Measurements from ENCODE around the gene LYZL4.

The LYZL4 gene

DNA sequence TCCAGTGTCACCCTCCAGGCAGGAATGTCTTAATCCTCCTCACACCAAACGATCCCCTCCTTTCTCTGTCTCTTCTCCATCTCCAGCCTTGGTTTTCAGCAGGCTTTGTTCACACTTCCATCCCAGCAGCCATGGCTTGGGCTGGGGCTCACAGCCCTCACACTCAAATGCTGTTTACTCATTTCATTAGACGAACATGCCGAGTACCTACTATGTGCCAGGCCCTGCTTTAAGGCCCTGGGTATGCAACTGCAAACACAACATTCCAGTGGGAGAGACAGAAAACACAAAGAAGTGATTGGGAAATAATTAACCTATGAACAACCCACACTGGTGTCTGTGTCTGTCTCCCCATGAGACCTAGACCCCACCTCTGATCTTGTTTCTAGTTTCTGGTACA, 43.9 kb downstream of the LYZL4 start:
- no peaks in the 10 kb centered on the region for H3K4me1 ChIP-seq (ENCODE audit: insufficient read depth, low read length)
- no peaks in the 10 kb centered on the region for H3K79me2 ChIP-seq (ENCODE audit: insufficient read depth, low read length)
- no peak overlapping the region for H3K4me2 ChIP-seq (ENCODE audit: insufficient read depth, low read length)
- no peaks in the 10 kb centered on the region for H4K20me1 ChIP-seq (ENCODE audit: insufficient read depth, low read length)
- ATAC-seq (ENCODE audit: insufficient read depth, low read depth), result no peak
- H3K9ac ChIP-seq (ENCODE audit: low read depth, low read length), result no peak overlapping the region
- no peak overlapping the region for H3K27ac ChIP-seq (ENCODE audit: low read length)
- peaks cover 2% of the 10 kb centered on the region for H3K27me3 ChIP-seq (ENCODE audit: insufficient read depth, low read length, poor library complexity)
- no peak overlapping the region for H2AFZ ChIP-seq (ENCODE audit: low read depth, low read length)
- no peaks in the 10 kb centered on the region for H3K36me3 ChIP-seq (ENCODE audit: insufficient read depth, low read length)
- no peak for TF ChIP-seq EZH2 (IDR thresholded peaks at IDR 0.05; ENCODE audit: borderline replicate concordance, low read depth, low read length, severe bottlenecking)
- TF ChIP-seq, protein P1, sequence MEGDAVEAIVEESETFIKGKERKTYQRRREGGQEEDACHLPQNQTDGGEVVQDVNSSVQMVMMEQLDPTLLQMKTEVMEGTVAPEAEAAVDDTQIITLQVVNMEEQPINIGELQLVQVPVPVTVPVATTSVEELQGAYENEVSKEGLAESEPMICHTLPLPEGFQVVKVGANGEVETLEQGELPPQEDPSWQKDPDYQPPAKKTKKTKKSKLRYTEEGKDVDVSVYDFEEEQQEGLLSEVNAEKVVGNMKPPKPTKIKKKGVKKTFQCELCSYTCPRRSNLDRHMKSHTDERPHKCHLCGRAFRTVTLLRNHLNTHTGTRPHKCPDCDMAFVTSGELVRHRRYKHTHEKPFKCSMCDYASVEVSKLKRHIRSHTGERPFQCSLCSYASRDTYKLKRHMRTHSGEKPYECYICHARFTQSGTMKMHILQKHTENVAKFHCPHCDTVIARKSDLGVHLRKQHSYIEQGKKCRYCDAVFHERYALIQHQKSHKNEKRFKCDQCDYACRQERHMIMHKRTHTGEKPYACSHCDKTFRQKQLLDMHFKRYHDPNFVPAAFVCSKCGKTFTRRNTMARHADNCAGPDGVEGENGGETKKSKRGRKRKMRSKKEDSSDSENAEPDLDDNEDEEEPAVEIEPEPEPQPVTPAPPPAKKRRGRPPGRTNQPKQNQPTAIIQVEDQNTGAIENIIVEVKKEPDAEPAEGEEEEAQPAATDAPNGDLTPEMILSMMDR (IDR thresholded peaks at IDR 0.05; ENCODE audit: borderline replicate concordance, extremely low read depth, low read length, poor library complexity, severe bottlenecking), result no peak
- no peak overlapping the region for H3K4me3 ChIP-seq (ENCODE audit: low read depth in 1 of 2, low read length in 2 of 2)
- no peaks in the 10 kb centered on the region for H3K9me3 ChIP-seq (ENCODE audit: insufficient read depth, low read length, severe bottlenecking)
- no peak for DNase-seq

DNA sequence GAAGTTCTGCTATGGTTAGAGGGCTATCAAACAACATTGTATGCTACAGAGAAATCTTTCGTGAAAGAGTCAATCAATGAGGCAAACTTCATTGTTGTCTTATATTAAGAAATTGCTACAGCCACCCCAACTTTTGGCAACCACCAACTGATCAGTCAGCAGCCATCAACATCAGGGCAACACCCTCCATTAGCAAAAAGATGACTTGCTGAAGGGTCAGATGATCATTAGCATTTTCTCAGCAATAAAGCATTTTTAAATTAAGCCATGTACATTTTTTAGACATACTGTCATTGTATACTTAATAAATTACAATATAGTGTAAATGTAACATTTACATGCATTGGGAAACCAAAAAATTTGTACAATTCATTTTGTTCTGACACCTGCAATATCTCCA, 53.1 kb downstream of the LYZL4 start:
- Histone ChIP-seq H2AFZ (ENCODE audit: low read depth, low read length) (no peak overlapping the region), H3K9ac (ENCODE audit: low read depth, low read length) (no peak overlapping the region), H3K36me3 (ENCODE audit: insufficient read depth, low read length) (no peaks in the 10 kb centered on the region), H3K79me2 (ENCODE audit: insufficient read depth, low read length) (no peaks in the 10 kb centered on the region), H3K9me3 (ENCODE audit: insufficient read depth, low read length, severe bottlenecking) (no peaks in the 10 kb centered on the region), H3K4me1 (ENCODE audit: insufficient read depth, low read length) (no peaks in the 10 kb centered on the region), H4K20me1 (ENCODE audit: insufficient read depth, low read length) (no peaks in the 10 kb centered on the region), H3K27ac (ENCODE audit: low read length) (no peak overlapping the region), H3K4me2 (ENCODE audit: insufficient read depth, low read length) (no peak overlapping the region), H3K4me3 (ENCODE audit: low read depth in 1 of 2, low read length in 2 of 2) (no peak overlapping the region), H3K27me3 (ENCODE audit: insufficient read depth, low read length, poor library complexity) (no peaks in the 10 kb centered on the region)
- TF ChIP-seq, protein P1 (IDR thresholded peaks at IDR 0.05; ENCODE audit: borderline replicate concordance, extremely low read depth, low read length, poor library complexity, severe bottlenecking), result no peak
- TF ChIP-seq EZH2 (IDR thresholded peaks at IDR 0.05; ENCODE audit: borderline replicate concordance, low read depth, low read length, severe bottlenecking), result no peak
- ATAC-seq (ENCODE audit: insufficient read depth, low read depth) (no peak), DNase-seq (no peak)

DNA sequence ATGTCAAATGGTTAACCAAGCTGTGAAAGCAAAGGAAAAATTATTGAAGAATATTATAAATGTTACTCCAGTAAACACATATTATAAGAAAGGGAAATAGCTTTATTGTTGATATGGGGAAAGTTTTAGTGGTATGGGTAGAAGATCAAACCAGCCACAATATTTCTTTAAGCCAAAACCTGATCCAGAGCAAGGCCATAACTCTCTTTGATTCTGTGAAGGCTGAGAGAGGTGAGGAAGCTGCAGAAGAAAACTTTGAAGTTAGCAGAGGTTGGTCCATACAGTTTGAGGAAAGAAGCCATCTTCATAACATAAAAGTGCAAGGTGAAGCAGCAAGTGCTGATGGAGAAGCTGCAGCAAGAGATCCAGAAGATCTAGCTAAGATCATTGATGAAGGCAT, 54.8 kb downstream of the LYZL4 start:
- no peak overlapping the region for H2AFZ ChIP-seq (ENCODE audit: low read depth, low read length)
- H3K27me3 ChIP-seq (ENCODE audit: insufficient read depth, low read length, poor library complexity), result no peaks in the 10 kb centered on the region
- no peaks in the 10 kb centered on the region for H3K4me1 ChIP-seq (ENCODE audit: insufficient read depth, low read length)
- no peaks in the 10 kb centered on the region for H3K79me2 ChIP-seq (ENCODE audit: insufficient read depth, low read length)
- no peak overlapping the region for H3K4me2 ChIP-seq (ENCODE audit: insufficient read depth, low read length)
- H3K9me3 ChIP-seq (ENCODE audit: insufficient read depth, low read length, severe bottlenecking), result no peaks in the 10 kb centered on the region
- no peaks in the 10 kb centered on the region for H4K20me1 ChIP-seq (ENCODE audit: insufficient read depth, low read length)
- H3K27ac ChIP-seq (ENCODE audit: low read length), result no peak overlapping the region
- H3K9ac ChIP-seq (ENCODE audit: low read depth, low read length), result no peak overlapping the region
- ATAC-seq (ENCODE audit: insufficient read depth, low read depth) (no peak), DNase-seq (no peak)
- no peak for TF ChIP-seq EZH2 (IDR thresholded peaks at IDR 0.05; ENCODE audit: borderline replicate concordance, low read depth, low read length, severe bottlenecking)
- TF ChIP-seq, protein P1 (IDR thresholded peaks at IDR 0.05; ENCODE audit: borderline replicate concordance, extremely low read depth, low read length, poor library complexity, severe bottlenecking), result no peak
- H3K36me3 ChIP-seq (ENCODE audit: insufficient read depth, low read length), result no peaks in the 10 kb centered on the region
- H3K4me3 ChIP-seq (ENCODE audit: low read depth in 1 of 2, low read length in 2 of 2), result no peak overlapping the region

DNA sequence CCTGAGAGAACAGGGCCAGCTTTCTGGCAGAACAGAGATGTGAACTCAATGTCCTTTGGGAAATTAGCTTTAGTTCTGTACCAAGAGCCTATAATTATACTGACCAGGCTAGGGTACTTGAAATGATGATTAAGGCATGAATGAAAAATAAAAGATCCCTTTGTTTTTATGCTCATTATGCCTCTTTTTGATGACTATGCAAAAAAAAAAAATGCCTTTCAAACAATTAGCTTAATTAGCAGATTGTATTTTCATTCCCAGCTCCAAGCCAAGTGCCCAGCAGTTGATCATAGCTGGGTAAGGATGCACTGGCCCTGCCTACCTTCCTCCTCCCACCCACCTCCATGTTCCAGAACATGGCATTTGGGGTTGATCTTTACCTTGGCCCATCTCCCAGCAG, 56.8 kb downstream of the LYZL4 start:
- Histone ChIP-seq H2AFZ (ENCODE audit: low read depth, low read length) (no peak overlapping the region), H3K4me3 (ENCODE audit: low read depth in 1 of 2, low read length in 2 of 2) (no peak overlapping the region), H3K4me2 (ENCODE audit: insufficient read depth, low read length) (no peak overlapping the region), H3K79me2 (ENCODE audit: insufficient read depth, low read length) (no peaks in the 10 kb centered on the region), H3K9me3 (ENCODE audit: insufficient read depth, low read length, severe bottlenecking) (no peaks in the 10 kb centered on the region), H3K36me3 (ENCODE audit: insufficient read depth, low read length) (no peaks in the 10 kb centered on the region), H3K27me3 (ENCODE audit: insufficient read depth, low read length, poor library complexity) (no peaks in the 10 kb centered on the region), H4K20me1 (ENCODE audit: insufficient read depth, low read length) (no peaks in the 10 kb centered on the region), H3K9ac (ENCODE audit: low read depth, low read length) (no peak overlapping the region), H3K27ac (ENCODE audit: low read length) (no peak overlapping the region), H3K4me1 (ENCODE audit: insufficient read depth, low read length) (no peaks in the 10 kb centered on the region)
- no peak for ATAC-seq (ENCODE audit: insufficient read depth, low read depth)
- TF ChIP-seq EZH2 (IDR thresholded peaks at IDR 0.05; ENCODE audit: borderline replicate concordance, low read depth, low read length, severe bottlenecking), result no peak
- TF ChIP-seq, protein P1 (IDR thresholded peaks at IDR 0.05; ENCODE audit: borderline replicate concordance, extremely low read depth, low read length, poor library complexity, severe bottlenecking), result no peak
- no peak for DNase-seq

Data from DND-41 (cell line).